IgD-negative memory B cell (primary cell): ENCODE data around the gene CPNE8. TPM values are rescaled to one million over a fixed set of nuclear protein-coding genes. Genes with fewer than 3 reads are reported as not detected.
A peak's percentile ranks its signal among the peaks of the same experiment; 100 is the strongest.

Experiments
- H3K27ac Mint-ChIP-seq, 3 donors: one replicate each; pipeline ENCODE4 v1.8.0; 2020 to 2022; ENCODE audit warnings: mild to moderate bottlenecking in 3 of 3, mixed read lengths in 3 of 3, moderate library complexity in 1 of 3
- H3K27me3 Mint-ChIP-seq: one replicate; pipeline ENCODE4 v1.8.0; 2021; ENCODE audit warnings: mixed read lengths
- H3K36me3 Mint-ChIP-seq: one replicate; pipeline ENCODE4 v1.8.0; 2020; ENCODE audit warnings: mild to moderate bottlenecking, mixed read lengths
- H3K4me1 Mint-ChIP-seq, 3 donors: one replicate each; pipeline ENCODE4 v1.8.0; 2020 to 2022; ENCODE audit warnings: mixed read lengths in 3 of 3, mild to moderate bottlenecking in 1 of 3
- H3K4me3 Mint-ChIP-seq, 4 donors: one replicate each; pipeline ENCODE4 v1.8.0; 2020 to 2022; ENCODE audit warnings: mild to moderate bottlenecking in 4 of 4, mixed read lengths in 4 of 4, moderate library complexity in 3 of 4
- H3K9me3 Mint-ChIP-seq, 3 donors: one replicate each; pipeline ENCODE4 v1.8.0; 2020 to 2021; ENCODE audit warnings: mixed read lengths in 3 of 3, mild to moderate bottlenecking in 1 of 3
- polyA plus RNA-seq: library from polyadenylated mRNA; unstranded; fragments of 300-500 nt; fragmentation: Illumina TruSeq; gene quantifications from one replicate; pipeline ENCODE4 v1.2.3, GENCODE V29; 2021

The CPNE8 gene
- polyA plus RNA-seq = 0.86 TPM

GRCh38 chr12:38905480-38906351 is at the start of gene CPNE8:
CPNE8 (minus strand) TSS chr12:38905591; CDS start chr12:38905534, 57 bp downstream.
- Mint-ChIP-seq H3K27me3 (peaks cover 22% of the 10 kb centered on the region), H3K9me3 (peaks cover 3 to 5% (median 5%) of the 10 kb centered on the region in 3 donors), H3K36me3 (no peaks in the 10 kb centered on the region), H3K27ac (peak within 1 kb of the TSS in 2 of 3 donors; percentile 13 to 67), H3K4me1 (peaks cover 0 to 8% (median 2%) of the 10 kb centered on the region in 3 donors), H3K4me3 (peak within 1 kb of the TSS; percentile 84 to 91 (median 86))

DNA sequence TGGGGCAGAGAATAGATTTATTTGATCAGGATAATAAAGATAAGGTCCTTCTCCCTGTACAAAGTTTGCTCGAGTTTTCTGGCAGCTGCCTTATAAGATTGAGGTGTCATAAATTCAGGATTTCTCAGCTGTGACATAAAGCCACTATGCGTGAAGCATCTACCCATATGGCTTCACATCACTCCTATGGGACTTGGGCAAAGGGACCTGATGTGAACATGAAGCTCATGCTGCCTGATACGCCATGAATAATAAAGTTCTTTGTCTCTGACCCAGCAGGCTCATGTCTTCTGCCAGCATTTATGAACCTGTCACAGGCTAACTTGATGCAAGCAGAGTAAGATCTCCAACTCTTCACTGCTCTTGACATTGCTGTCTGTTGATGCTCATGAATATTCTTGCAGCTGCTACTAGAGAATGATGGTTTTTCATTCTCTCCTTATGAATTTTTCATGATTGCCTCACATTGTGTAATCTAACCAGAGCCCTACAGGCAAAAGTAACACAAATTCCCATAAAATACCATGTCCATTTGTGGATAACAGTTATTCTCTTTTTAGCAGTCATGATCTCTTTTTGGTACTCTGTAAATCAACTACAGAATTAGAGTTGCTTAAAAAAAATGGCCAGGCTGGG is 49.0 kb upstream of the CPNE8 start:
- Mint-ChIP-seq H3K4me1 (peaks cover 0 to 1% (median 0%) of the 10 kb centered on the region in 3 donors), H3K36me3 (no peaks in the 10 kb centered on the region), H3K27ac (no peak overlapping the region), H3K9me3 (peaks cover 2 to 21% (median 5%) of the 10 kb centered on the region in 3 donors), H3K27me3 (no peaks in the 10 kb centered on the region), H3K4me3 (no peak overlapping the region)

- peak overlapping the region in 1 of 4 donors; percentile 9 for H3K4me3 Mint-ChIP-seq
- no peak overlapping the region for H3K27ac Mint-ChIP-seq
- H3K9me3 Mint-ChIP-seq = peaks cover 0 to 13% (median 5%) of the 10 kb centered on the region in 3 donors
- H3K36me3 Mint-ChIP-seq = no peaks in the 10 kb centered on the region
- H3K27me3 Mint-ChIP-seq = no peaks in the 10 kb centered on the region
- H3K4me1 Mint-ChIP-seq = peaks cover 0 to 1% (median 0%) of the 10 kb centered on the region in 3 donors
These were observed 44.0 kb upstream of the CPNE8 start for GRCh38 chr12:38949363-38949762.

DNA sequence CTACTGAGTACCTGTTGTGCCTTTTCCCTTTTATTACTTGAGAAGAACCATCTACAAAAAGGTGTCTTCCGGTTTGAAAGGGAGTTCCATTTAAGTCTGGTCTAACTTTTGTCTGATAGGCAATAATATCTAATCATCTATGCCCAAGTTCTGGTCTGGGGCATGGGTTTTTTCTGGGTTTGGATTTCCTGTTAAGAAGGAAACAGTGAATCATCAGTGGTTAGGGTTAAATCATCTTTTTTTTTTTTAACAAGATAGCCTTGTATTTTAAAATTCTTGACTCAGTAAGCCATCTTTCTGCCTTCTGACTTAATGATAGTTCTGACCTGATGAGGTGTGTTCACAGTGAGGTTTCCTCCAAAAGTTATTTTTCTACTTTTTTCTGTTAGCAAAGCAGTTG is 29.3 kb upstream of the CPNE8 start:
- no peaks in the 10 kb centered on the region for H3K4me1 Mint-ChIP-seq
- peaks cover 4 to 11% (median 5%) of the 10 kb centered on the region in 3 donors for H3K9me3 Mint-ChIP-seq
- no peak overlapping the region for H3K27ac Mint-ChIP-seq
- H3K4me3 Mint-ChIP-seq = no peak overlapping the region
- H3K36me3 Mint-ChIP-seq = no peaks in the 10 kb centered on the region
- H3K27me3 Mint-ChIP-seq = no peaks in the 10 kb centered on the region

- no peaks in the 10 kb centered on the region for H3K36me3 Mint-ChIP-seq
- H3K4me3 Mint-ChIP-seq = no peak overlapping the region
- no peaks in the 10 kb centered on the region for H3K27me3 Mint-ChIP-seq
- no peaks in the 10 kb centered on the region for H3K4me1 Mint-ChIP-seq
- H3K9me3 Mint-ChIP-seq = peaks cover 4 to 11% (median 5%) of the 10 kb centered on the region in 3 donors
- H3K27ac Mint-ChIP-seq = no peak overlapping the region
These were observed 28.7 kb upstream of the CPNE8 start for GRCh38 chr12:38934078-38934584.

- H3K27ac Mint-ChIP-seq = no peak overlapping the region
- H3K36me3 Mint-ChIP-seq = no peaks in the 10 kb centered on the region
- H3K4me3 Mint-ChIP-seq = peak overlapping the region in 1 of 4 donors; percentile 4
- H3K4me1 Mint-ChIP-seq = no peaks in the 10 kb centered on the region
- H3K27me3 Mint-ChIP-seq = no peaks in the 10 kb centered on the region
- H3K9me3 Mint-ChIP-seq = peaks cover 0 to 9% (median 5%) of the 10 kb centered on the region in 3 donors
These were observed 26.9 kb upstream of the CPNE8 start for GRCh38 chr12:38932320-38932719.

DNA sequence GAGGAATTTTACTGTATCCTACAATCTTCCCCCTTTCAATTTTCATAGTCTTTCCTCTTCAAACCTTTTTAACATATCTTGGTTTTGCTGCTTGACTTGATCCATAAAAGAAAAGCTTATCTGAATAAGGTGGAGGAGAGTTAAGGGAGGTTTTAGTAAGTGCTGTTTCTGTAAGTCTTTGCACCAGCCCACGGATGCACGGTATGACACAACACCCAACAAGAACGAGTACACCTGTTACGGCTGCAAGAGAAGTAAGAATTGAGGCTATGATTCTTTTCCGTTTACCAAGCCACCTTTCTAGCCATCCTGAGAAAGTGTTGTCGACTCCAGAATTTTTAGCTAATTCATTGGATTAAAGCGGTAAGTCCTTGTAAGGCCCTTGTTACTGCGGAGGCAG is 26.1 kb upstream of the CPNE8 start:
- Mint-ChIP-seq H3K27me3 (no peaks in the 10 kb centered on the region), H3K27ac (no peak overlapping the region), H3K4me3 (no peak overlapping the region), H3K36me3 (no peaks in the 10 kb centered on the region), H3K4me1 (no peaks in the 10 kb centered on the region), H3K9me3 (peaks cover 0 to 9% (median 5%) of the 10 kb centered on the region in 3 donors)

DNA sequence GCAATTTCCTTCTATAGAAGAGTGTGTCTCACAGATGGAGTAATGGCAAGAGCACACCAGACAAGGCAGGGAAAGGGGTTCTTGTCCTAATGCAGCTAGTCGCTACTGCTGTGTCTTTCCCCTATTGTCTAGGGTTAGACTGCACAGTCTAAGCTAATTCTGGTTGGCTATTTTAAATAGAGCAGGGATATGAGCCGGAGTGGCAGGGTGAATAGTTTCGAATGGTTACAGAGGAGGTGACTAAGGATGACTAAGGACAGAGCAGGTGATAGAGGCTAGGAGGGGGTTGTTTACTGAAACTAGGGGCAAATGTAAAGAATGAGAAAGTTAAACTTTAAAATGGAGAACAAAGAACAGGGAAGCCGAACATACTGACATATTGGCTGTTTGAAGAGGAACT is 25.6 kb upstream of the CPNE8 start:
- no peaks in the 10 kb centered on the region for H3K4me1 Mint-ChIP-seq
- H3K27ac Mint-ChIP-seq = no peak overlapping the region
- H3K36me3 Mint-ChIP-seq = no peaks in the 10 kb centered on the region
- peaks cover 0 to 9% (median 5%) of the 10 kb centered on the region in 3 donors for H3K9me3 Mint-ChIP-seq
- no peaks in the 10 kb centered on the region for H3K27me3 Mint-ChIP-seq
- peak overlapping the region in 1 of 4 donors; percentile 70 for H3K4me3 Mint-ChIP-seq

GRCh38 chr12:38926501-38926900 is 21.1 kb upstream of the CPNE8 start:
- H3K27ac Mint-ChIP-seq = no peak overlapping the region
- peaks cover 0 to 6% (median 2%) of the 10 kb centered on the region in 3 donors for H3K9me3 Mint-ChIP-seq
- no peaks in the 10 kb centered on the region for H3K4me1 Mint-ChIP-seq
- H3K4me3 Mint-ChIP-seq = no peak overlapping the region
- H3K27me3 Mint-ChIP-seq = no peaks in the 10 kb centered on the region
- H3K36me3 Mint-ChIP-seq = no peaks in the 10 kb centered on the region

DNA sequence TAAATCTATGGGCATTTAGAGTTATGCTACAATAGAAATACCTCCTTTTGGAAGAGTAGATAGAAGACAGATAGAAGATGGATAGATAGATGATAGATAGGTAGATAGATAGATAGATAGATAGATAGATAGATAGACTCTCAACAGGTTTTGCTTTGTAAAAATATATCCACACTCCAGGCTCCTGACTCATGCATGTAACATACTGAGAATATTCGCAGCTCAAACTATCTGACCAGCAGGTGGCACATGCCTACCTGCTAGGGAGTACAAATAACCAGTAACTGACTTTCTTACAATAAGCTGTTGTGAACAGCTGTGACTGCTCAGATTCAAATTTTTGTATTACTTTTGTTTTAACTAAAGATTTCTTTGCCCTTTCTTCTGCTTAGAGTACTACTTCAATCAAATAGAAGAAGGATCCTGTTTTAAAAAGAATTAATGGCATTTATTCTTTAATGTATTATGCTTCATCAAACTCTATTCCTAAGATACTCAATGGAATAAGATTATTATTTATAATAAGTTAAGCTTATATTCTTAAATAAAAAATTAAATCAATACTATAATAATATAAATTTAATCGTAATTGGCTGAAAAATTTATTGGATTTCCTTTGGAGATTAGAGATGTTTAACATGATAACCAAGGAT is 15.8 kb upstream of the CPNE8 start:
- no peaks in the 10 kb centered on the region for H3K4me1 Mint-ChIP-seq
- no peak overlapping the region for H3K27ac Mint-ChIP-seq
- H3K36me3 Mint-ChIP-seq = no peaks in the 10 kb centered on the region
- no peak overlapping the region for H3K4me3 Mint-ChIP-seq
- peaks cover 0 to 2% (median 1%) of the 10 kb centered on the region in 3 donors for H3K9me3 Mint-ChIP-seq
- H3K27me3 Mint-ChIP-seq = no peaks in the 10 kb centered on the region

DNA sequence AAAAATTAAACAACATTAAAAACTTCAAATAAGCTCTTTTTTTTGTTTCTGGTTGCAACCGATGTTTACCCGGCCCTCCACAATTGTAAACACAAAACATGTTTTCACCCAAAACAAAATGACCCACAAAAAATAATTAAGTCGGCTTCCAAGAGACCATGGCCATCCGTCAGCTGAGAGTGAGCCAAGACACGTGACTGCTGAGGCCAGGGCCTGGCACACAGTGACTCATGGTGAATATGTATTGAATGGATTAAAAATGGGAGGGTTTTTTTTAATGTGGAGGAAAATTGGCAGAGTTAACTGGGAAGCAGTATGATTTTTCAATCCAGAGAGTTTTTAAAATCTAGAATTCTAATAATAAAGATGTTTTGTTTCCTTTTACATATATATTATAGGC is 13.8 kb upstream of the CPNE8 start:
- no peak overlapping the region for H3K27ac Mint-ChIP-seq

GRCh38 chr12:38915429-38916182 is 10.2 kb upstream of the CPNE8 start:
- no peaks in the 10 kb centered on the region for H3K4me1 Mint-ChIP-seq
- peaks cover 3% of the 10 kb centered on the region in 3 donors for H3K9me3 Mint-ChIP-seq
- no peaks in the 10 kb centered on the region for H3K27me3 Mint-ChIP-seq
- no peak overlapping the region for H3K4me3 Mint-ChIP-seq
- no peak overlapping the region for H3K27ac Mint-ChIP-seq
- H3K36me3 Mint-ChIP-seq = no peaks in the 10 kb centered on the region

More for the DNA sequence above, 13.8 kb upstream of the CPNE8 start:
- peaks cover 1 to 3% (median 2%) of the 10 kb centered on the region in 3 donors for H3K9me3 Mint-ChIP-seq
- no peaks in the 10 kb centered on the region for H3K27me3 Mint-ChIP-seq
- no peak overlapping the region for H3K4me3 Mint-ChIP-seq
- H3K36me3 Mint-ChIP-seq = no peaks in the 10 kb centered on the region
- H3K4me1 Mint-ChIP-seq = no peaks in the 10 kb centered on the region

GRCh38 chr12:38912116-38912515 is 6.7 kb upstream of the CPNE8 start:
- Mint-ChIP-seq H3K9me3 (peaks cover 3 to 5% (median 3%) of the 10 kb centered on the region in 3 donors), H3K4me3 (no peak overlapping the region), H3K27ac (no peak overlapping the region), H3K27me3 (peaks cover 5% of the 10 kb centered on the region), H3K4me1 (no peaks in the 10 kb centered on the region), H3K36me3 (no peaks in the 10 kb centered on the region)

GRCh38 chr12:38911611-38912010 is 6.2 kb upstream of the CPNE8 start:
- no peak overlapping the region for H3K27ac Mint-ChIP-seq
- no peak overlapping the region for H3K4me3 Mint-ChIP-seq
- peaks cover 8% of the 10 kb centered on the region for H3K27me3 Mint-ChIP-seq
- no peaks in the 10 kb centered on the region for H3K36me3 Mint-ChIP-seq
- peaks cover 3 to 5% (median 3%) of the 10 kb centered on the region in 3 donors for H3K9me3 Mint-ChIP-seq
- H3K4me1 Mint-ChIP-seq = peaks cover 0 to 2% (median 0%) of the 10 kb centered on the region in 3 donors
